GM23338 (cell line): Measurements from ENCODE around the gene MFAP4. TPM values are rescaled to one million over a fixed set of nuclear protein-coding genes. Genes with fewer than 3 reads are reported as not detected.

ENCODE experiments used
- ATAC-seq: fragments of 200-7000 bp; cut with Tn5 transposase; 3 replicates; pipeline ENCODE4 v1.9.1; 2020
- DNase-seq: peaks from one replicate; pipeline ENCODE4 v3.0.0-alpha.2; 2015; ENCODE audit warnings: low spot score
- H2AFZ ChIP-seq: fragments of 200-600 bp; sonication (generic); 2 replicates; pipeline ENCODE4 v1.8.0; 2016; ENCODE audit warnings: antibody characterized with exemption, mild to moderate bottlenecking, moderate library complexity
- H3F3A ChIP-seq: fragments of 200-600 bp; sonication (generic); replicated peaks from 2 replicates; pipeline ENCODE4 v1.8.0; 2017; ENCODE audit warnings: antibody characterized with exemption, mixed run types, low read depth
- H3K27ac ChIP-seq: fragments of 200-600 bp; sonication (generic); 2 replicates; pipeline ENCODE4 v1.6.1; 2016; ENCODE audit warnings: low read depth
- H3K27me3 ChIP-seq: fragments of 200-600 bp; sonication (generic); 2 replicates; pipeline ENCODE4 v1.8.0; 2016; ENCODE audit warnings: mild to moderate bottlenecking, mixed run types, moderate library complexity; ENCODE audit not compliant: insufficient read depth
- H3K36me3 ChIP-seq: fragments of 200-600 bp; sonication (generic); 2 replicates; pipeline ENCODE4 v1.8.0; 2016; ENCODE audit warnings: mild to moderate bottlenecking; ENCODE audit not compliant: insufficient read depth
- H3K4me1 ChIP-seq: fragments of 200-600 bp; sonication (generic); 2 replicates; pipeline ENCODE4 v1.8.0; 2016; ENCODE audit warnings: mild to moderate bottlenecking, moderate library complexity; ENCODE audit not compliant: insufficient read depth
- H3K4me2 ChIP-seq: fragments of 200-600 bp; sonication (generic); 2 replicates; pipeline ENCODE4 v1.7.1; 2017; ENCODE audit warnings: mixed run types
- H3K4me3 ChIP-seq: fragments of 200-600 bp; sonication (generic); 2 replicates; pipeline ENCODE4 v1.6.1; 2016; ENCODE audit warnings: mixed run types
- H3K79me2 ChIP-seq: fragments of 200-600 bp; sonication (generic); replicated peaks from 2 replicates; pipeline ENCODE4 v1.8.0; 2017; ENCODE audit warnings: mild to moderate bottlenecking; ENCODE audit not compliant: insufficient read depth
- H3K9me2 ChIP-seq: fragments of 200-600 bp; sonication (generic); 2 replicates; pipeline ENCODE4 v1.8.0; 2017; ENCODE audit not compliant: insufficient read depth
- H4K20me1 ChIP-seq: fragments of 200-600 bp; sonication (generic); replicated peaks from 2 replicates; pipeline ENCODE4 v1.8.0; 2017; ENCODE audit warnings: mild to moderate bottlenecking; ENCODE audit not compliant: insufficient read depth
- H3K27ac Mint-ChIP-seq: 2 replicates; pipeline ENCODE4 v1.8.0; 2020; ENCODE audit warnings: inconsistent platforms, mild to moderate bottlenecking, moderate library complexity, mixed read lengths
- H3K27me3 Mint-ChIP-seq: 3 replicates; pipeline ENCODE4 v1.8.0; 2022; ENCODE audit warnings: low read depth, mild to moderate bottlenecking, moderate library complexity, mixed read lengths, inconsistent platforms; ENCODE audit not compliant: insufficient read depth, poor library complexity
- H3K36me3 Mint-ChIP-seq: 3 replicates; pipeline ENCODE4 v1.8.0; 2021; ENCODE audit warnings: low read depth, mild to moderate bottlenecking, inconsistent platforms, moderate library complexity, mixed read lengths
- H3K4me1 Mint-ChIP-seq: 3 replicates; pipeline ENCODE4 v1.8.0; 2020; ENCODE audit warnings: mild to moderate bottlenecking, inconsistent platforms, mixed read lengths
- H3K4me3 Mint-ChIP-seq: 3 replicates; pipeline ENCODE4 v1.8.0; 2021; ENCODE audit warnings: moderate library complexity, mild to moderate bottlenecking, inconsistent platforms, mixed read lengths
- H3K9me3 Mint-ChIP-seq: 3 replicates; pipeline ENCODE4 v1.8.0; 2020; ENCODE audit warnings: moderate library complexity, mild to moderate bottlenecking, inconsistent platforms, mixed read lengths
- CREB1 ChIP-seq: fragments of 250-450 bp; sonication (Bioruptor Pico); IDR thresholded peaks from 2 replicates; pipeline ENCODE4 v1.5.0; 2020; ENCODE audit warnings: low read depth, mild to moderate bottlenecking, moderate library complexity
- ETS1 ChIP-seq: IDR thresholded peaks from 2 replicates; pipeline ENCODE4 v1.6.1; 2016; ENCODE audit warnings: antibody characterized with exemption
- EZH2 ChIP-seq: fragments of 200-600 bp; sonication (generic); IDR thresholded peaks from one replicate; pipeline ENCODE4 v1.8.0; 2017; ENCODE audit warnings: antibody characterized with exemption, mild to moderate bottlenecking, low read depth; ENCODE audit not compliant: unreplicated experiment
- EZH2phosphoT487 ChIP-seq: fragments of 200-600 bp; sonication (generic); IDR thresholded peaks from one replicate; pipeline ENCODE4 v1.8.1; 2018; ENCODE audit warnings: antibody characterized with exemption; ENCODE audit not compliant: unreplicated experiment
- JUNB ChIP-seq: IDR thresholded peaks from one replicate; pipeline ENCODE4 v1.6.1; 2016; ENCODE audit warnings: antibody characterized with exemption; ENCODE audit not compliant: unreplicated experiment
- NANOG ChIP-seq: IDR thresholded peaks from 2 replicates; pipeline ENCODE4 v1.6.1; 2016; ENCODE audit warnings: antibody characterized with exemption, borderline replicate concordance
- POLR2AphosphoS5 ChIP-seq: IDR thresholded peaks from 2 replicates; pipeline ENCODE4 v1.6.1; 2016; ENCODE audit warnings: antibody characterized with exemption, low read depth
- REST ChIP-seq: IDR thresholded peaks from one replicate; pipeline ENCODE4 v1.6.1; 2018; ENCODE audit warnings: antibody characterized with exemption; ENCODE audit not compliant: unreplicated experiment
- STAT1 ChIP-seq: IDR thresholded peaks from one replicate; pipeline ENCODE4 v1.6.1; 2016; ENCODE audit warnings: antibody characterized with exemption; ENCODE audit not compliant: unreplicated experiment
- ZNF114 ChIP-seq: fragments of 250-450 bp; sonication (Bioruptor Pico); IDR thresholded peaks from 2 replicates; pipeline ENCODE4 v1.5.0; 2020; ENCODE audit warnings: mild to moderate bottlenecking, moderate library complexity
- ZNF331 ChIP-seq: fragments of 250-450 bp; sonication (Bioruptor Pico); IDR thresholded peaks from 2 replicates; pipeline ENCODE4 v1.5.0; 2020; ENCODE audit warnings: low read depth, mild to moderate bottlenecking, moderate library complexity
- polyA plus RNA-seq: library from polyadenylated mRNA; unstranded; fragments of >200 nt; fragmentation: Nextera tagmentation; extraction: Ambion mirVana; gene quantifications from 2 replicates; pipeline ENCODE4 v1.2.1, GENCODE V29; 2016
- total RNA-seq: library from RNA; depleted of rRNA; stranded (reverse); fragments of >200 nt; shearing (Covaris generic); gene quantifications from 2 replicates; pipeline ENCODE4 v1.2.3, GENCODE V29; 2014
- TF ChIP-seq, protein P1 (sequence below): fragments of 250-450 bp; sonication (Bioruptor Pico); IDR thresholded peaks from 2 replicates; pipeline ENCODE4 v1.5.0; 2020; ENCODE audit warnings: mild to moderate bottlenecking, moderate library complexity
- TF ChIP-seq, protein P2 (sequence below), 2 experiments: fragments of 200-600 bp in 1 of 2; sonication (generic) in 1 of 2; conservative IDR thresholded peaks; 2 replicates each; pipeline versions ENCODE4 v1.5.1 to v1.6.1; 2016 to 2017; ENCODE audit warnings: antibody characterized with exemption in 2 of 2, low read depth in 2 of 2, mild to moderate bottlenecking in 2 of 2, moderate library complexity in 1 of 2

MFAP4 gene
- total and polyA plus RNA-seq, 2 experiments from 2014 or later, result 7.7 to 9.7 TPM

DNA sequence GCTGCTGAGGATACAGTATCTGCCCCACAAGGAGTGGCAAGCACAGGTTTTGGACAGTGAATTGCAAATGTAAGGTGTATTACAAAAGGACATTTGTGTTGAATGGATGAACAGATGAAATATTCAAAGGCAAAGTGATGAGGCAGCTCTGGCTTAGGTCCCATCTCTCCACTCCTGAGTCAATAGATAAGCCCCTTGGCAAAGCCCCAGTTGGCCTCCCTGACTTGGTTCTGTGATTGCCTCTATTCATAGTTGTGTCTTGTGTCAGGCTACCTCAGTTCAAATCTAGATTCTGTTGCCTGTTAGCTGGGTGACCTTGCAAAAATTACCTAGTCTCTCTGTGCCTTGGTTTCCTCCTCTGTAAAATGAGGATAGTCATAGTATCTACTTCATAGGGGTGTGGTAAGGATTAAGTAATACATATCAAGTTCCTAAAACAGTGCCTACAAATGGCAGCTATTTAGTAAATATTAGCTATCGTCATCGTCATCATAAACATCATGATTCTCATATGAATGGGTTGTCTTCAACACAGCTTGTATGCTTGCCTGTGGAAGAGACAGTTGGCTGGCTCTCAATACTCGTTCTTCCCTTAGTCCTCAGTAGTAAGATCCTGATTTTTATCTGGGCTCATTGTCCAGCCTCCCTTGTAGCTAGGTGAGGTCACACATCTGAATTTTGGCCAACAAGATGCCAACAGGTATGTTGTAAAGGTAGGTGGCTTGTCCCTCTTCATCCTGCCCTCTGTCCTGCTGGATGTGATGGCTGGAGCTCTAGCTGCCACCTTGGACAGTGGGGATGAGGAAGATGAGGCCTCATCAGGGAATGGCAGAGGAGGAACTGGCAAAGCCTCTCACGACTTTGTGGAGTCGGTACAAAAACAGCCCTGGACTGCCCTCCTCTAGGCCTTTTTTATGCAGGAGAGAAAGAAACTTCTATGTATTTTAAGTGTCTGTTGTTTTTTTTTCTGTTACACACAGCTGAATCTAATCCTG, 2.1 kb upstream of the MFAP4 start:
- Histone ChIP-seq H3K4me1 (peaks cover 29% of the 10 kb centered on the region), H3K9me2 (no peaks in the 10 kb centered on the region), H3K27me3 (no peaks in the 10 kb centered on the region), H3K4me3 (no peak overlapping the region), H2AFZ (no peak overlapping the region), H3K36me3 (no peaks in the 10 kb centered on the region; the same call in 1 of the 2 replicates), H3K4me2 (no peak overlapping the region), H4K20me1 (no peaks in the 10 kb centered on the region), H3F3A (peaks cover 12% of the 10 kb centered on the region), H3K79me2 (no peaks in the 10 kb centered on the region), H3K27ac (no peak overlapping the region)
- ATAC-seq, result no peak
- Mint-ChIP-seq H3K27ac (no peak overlapping the region), H3K9me3 (no peaks in the 10 kb centered on the region; the same call in 2 of the 3 replicates), H3K4me3 (no peak overlapping the region), H3K27me3 (peaks cover 8% of the 10 kb centered on the region), H3K36me3 (peaks cover 20% of the 10 kb centered on the region), H3K4me1 (peaks cover 54% of the 10 kb centered on the region)
- TF ChIP-seq JUNB (no peak), ZNF331 (CRISPR knock-in tag) (no peak), REST (no peak), STAT1 (no peak), EZH2 (no peak), CREB1 (CRISPR knock-in tag) (no peak), NANOG (no peak), EZH2phosphoT487 (no peak), POLR2AphosphoS5 (no peak), ETS1 (no peak), ZNF114 (CRISPR knock-in tag) (no peak)
- TF ChIP-seq, protein P1, sequence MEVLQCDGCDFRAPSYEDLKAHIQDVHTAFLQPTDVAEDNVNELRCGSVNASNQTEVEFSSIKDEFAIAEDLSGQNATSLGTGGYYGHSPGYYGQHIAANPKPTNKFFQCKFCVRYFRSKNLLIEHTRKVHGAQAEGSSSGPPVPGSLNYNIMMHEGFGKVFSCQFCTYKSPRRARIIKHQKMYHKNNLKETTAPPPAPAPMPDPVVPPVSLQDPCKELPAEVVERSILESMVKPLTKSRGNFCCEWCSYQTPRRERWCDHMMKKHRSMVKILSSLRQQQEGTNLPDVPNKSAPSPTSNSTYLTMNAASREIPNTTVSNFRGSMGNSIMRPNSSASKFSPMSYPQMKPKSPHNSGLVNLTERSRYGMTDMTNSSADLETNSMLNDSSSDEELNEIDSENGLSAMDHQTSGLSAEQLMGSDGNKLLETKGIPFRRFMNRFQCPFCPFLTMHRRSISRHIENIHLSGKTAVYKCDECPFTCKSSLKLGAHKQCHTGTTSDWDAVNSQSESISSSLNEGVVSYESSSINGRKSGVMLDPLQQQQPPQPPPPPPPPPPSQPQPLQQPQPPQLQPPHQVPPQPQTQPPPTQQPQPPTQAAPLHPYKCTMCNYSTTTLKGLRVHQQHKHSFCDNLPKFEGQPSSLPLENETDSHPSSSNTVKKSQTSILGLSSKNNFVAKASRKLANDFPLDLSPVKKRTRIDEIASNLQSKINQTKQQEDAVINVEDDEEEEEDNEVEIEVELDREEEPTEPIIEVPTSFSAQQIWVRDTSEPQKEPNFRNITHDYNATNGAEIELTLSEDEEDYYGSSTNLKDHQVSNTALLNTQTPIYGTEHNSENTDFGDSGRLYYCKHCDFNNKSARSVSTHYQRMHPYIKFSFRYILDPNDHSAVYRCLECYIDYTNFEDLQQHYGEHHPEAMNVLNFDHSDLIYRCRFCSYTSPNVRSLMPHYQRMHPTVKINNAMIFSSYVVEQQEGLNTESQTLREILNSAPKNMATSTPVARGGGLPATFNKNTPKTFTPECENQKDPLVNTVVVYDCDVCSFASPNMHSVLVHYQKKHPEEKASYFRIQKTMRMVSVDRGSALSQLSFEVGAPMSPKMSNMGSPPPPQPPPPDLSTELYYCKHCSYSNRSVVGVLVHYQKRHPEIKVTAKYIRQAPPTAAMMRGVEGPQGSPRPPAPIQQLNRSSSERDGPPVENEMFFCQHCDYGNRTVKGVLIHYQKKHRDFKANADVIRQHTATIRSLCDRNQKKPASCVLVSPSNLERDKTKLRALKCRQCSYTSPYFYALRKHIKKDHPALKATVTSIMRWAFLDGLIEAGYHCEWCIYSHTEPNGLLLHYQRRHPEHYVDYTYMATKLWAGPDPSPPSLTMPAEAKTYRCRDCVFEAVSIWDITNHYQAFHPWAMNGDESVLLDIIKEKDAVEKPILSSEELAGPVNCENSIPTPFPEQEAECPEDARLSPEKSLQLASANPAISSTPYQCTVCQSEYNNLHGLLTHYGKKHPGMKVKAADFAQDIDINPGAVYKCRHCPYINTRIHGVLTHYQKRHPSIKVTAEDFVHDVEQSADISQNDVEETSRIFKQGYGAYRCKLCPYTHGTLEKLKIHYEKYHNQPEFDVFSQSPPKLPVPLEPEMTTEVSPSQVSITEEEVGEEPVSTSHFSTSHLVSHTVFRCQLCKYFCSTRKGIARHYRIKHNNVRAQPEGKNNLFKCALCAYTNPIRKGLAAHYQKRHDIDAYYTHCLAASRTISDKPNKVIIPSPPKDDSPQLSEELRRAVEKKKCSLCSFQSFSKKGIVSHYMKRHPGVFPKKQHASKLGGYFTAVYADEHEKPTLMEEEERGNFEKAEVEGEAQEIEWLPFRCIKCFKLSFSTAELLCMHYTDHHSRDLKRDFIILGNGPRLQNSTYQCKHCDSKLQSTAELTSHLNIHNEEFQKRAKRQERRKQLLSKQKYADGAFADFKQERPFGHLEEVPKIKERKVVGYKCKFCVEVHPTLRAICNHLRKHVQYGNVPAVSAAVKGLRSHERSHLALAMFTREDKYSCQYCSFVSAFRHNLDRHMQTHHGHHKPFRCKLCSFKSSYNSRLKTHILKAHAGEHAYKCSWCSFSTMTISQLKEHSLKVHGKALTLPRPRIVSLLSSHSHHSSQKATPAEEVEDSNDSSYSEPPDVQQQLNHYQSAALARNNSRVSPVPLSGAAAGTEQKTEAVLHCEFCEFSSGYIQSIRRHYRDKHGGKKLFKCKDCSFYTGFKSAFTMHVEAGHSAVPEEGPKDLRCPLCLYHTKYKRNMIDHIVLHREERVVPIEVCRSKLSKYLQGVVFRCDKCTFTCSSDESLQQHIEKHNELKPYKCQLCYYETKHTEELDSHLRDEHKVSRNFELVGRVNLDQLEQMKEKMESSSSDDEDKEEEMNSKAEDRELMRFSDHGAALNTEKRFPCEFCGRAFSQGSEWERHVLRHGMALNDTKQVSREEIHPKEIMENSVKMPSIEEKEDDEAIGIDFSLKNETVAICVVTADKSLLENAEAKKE (CRISPR knock-in tag), result no peak
- TF ChIP-seq, protein P2, sequence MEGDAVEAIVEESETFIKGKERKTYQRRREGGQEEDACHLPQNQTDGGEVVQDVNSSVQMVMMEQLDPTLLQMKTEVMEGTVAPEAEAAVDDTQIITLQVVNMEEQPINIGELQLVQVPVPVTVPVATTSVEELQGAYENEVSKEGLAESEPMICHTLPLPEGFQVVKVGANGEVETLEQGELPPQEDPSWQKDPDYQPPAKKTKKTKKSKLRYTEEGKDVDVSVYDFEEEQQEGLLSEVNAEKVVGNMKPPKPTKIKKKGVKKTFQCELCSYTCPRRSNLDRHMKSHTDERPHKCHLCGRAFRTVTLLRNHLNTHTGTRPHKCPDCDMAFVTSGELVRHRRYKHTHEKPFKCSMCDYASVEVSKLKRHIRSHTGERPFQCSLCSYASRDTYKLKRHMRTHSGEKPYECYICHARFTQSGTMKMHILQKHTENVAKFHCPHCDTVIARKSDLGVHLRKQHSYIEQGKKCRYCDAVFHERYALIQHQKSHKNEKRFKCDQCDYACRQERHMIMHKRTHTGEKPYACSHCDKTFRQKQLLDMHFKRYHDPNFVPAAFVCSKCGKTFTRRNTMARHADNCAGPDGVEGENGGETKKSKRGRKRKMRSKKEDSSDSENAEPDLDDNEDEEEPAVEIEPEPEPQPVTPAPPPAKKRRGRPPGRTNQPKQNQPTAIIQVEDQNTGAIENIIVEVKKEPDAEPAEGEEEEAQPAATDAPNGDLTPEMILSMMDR (conservative IDR thresholded peaks at IDR 0.05; ENCODE audit: low read depth in 2 of 2), result no peak
- DNase-seq, result no peak
